H9 (cell line): ENCODE results near the gene CRY1. TPM values are rescaled to one million over a fixed set of nuclear protein-coding genes. Genes with fewer than 3 reads are reported as not detected.

Source experiments
- DNase-seq: peaks from one replicate; pipeline ENCODE4 v3.0.0-alpha.2; 2017
- H2AFZ ChIP-seq: one replicate; pipeline ENCODE4 v1.6.1; 2013; ENCODE audit warnings: mild to moderate bottlenecking, low read length, control low read depth, moderate library complexity
- H2AK5ac ChIP-seq: 2 replicates; pipeline ENCODE4 v1.6.1; 2013; ENCODE audit warnings: low read length, control low read depth, mixed read lengths; ENCODE audit not compliant: insufficient read length
- H2BK120ac ChIP-seq: one replicate; pipeline ENCODE4 v1.6.1; 2013; ENCODE audit warnings: low read depth, mild to moderate bottlenecking, low read length, control low read depth, inconsistent platforms; ENCODE audit not compliant: poor library complexity, severe bottlenecking
- H2BK12ac ChIP-seq: 2 replicates; pipeline ENCODE4 v1.6.1; 2013; ENCODE audit warnings: low read length, control low read depth, mixed read lengths, low read depth; ENCODE audit not compliant: insufficient read length
- H2BK15ac ChIP-seq: 2 replicates; pipeline ENCODE4 v1.6.1; 2013; ENCODE audit warnings: low read depth, low read length, control low read depth
- H2BK20ac ChIP-seq: one replicate; pipeline ENCODE4 v1.6.1; 2013; ENCODE audit warnings: low read depth, mild to moderate bottlenecking, low read length, control low read depth, inconsistent platforms; ENCODE audit not compliant: poor library complexity, severe bottlenecking
- H2BK5ac ChIP-seq: 2 replicates; pipeline ENCODE4 v1.6.1; 2013; ENCODE audit warnings: low read length, control low read depth, mixed read lengths; ENCODE audit not compliant: insufficient read length
- H3K14ac ChIP-seq: 2 replicates; pipeline ENCODE4 v1.6.1; 2013; ENCODE audit warnings: low read length, control low read depth; ENCODE audit not compliant: insufficient read depth
- H3K18ac ChIP-seq: 2 replicates; pipeline ENCODE4 v1.6.1; 2013; ENCODE audit warnings: low read depth, mild to moderate bottlenecking, mixed read lengths, low read length, control low read depth; ENCODE audit not compliant: insufficient read length
- H3K23ac ChIP-seq: 2 replicates; pipeline ENCODE4 v1.6.1; 2013; ENCODE audit warnings: low read length, control low read depth, mixed read lengths, low read depth; ENCODE audit not compliant: insufficient read length
- H3K23me2 ChIP-seq: 2 replicates; pipeline ENCODE4 v1.6.1; 2013; ENCODE audit warnings: low read depth, mild to moderate bottlenecking, mixed read lengths, low read length, control low read depth; ENCODE audit not compliant: insufficient read length, poor library complexity, severe bottlenecking
- H3K27ac ChIP-seq: 2 replicates; pipeline ENCODE4 v1.5.1; 2013; ENCODE audit warnings: low read length, control low read depth, mixed read lengths, low read depth; ENCODE audit not compliant: insufficient read length
- H3K27me3 ChIP-seq: 2 replicates; pipeline ENCODE4 v1.6.1; 2013; ENCODE audit warnings: low read length, control low read depth, inconsistent platforms; ENCODE audit not compliant: insufficient read depth
- H3K4ac ChIP-seq: 2 replicates; pipeline ENCODE4 v1.6.1; 2013; ENCODE audit warnings: low read depth, mild to moderate bottlenecking, control low read depth, inconsistent platforms, low read length, moderate library complexity
- H3K4me1 ChIP-seq: 2 replicates; pipeline ENCODE4 v1.6.1; 2013; ENCODE audit warnings: low read length, control low read depth, inconsistent platforms; ENCODE audit not compliant: insufficient read depth
- H3K4me2 ChIP-seq: 2 replicates; pipeline ENCODE4 v1.6.1; 2013; ENCODE audit warnings: low read length, control low read depth, mixed read lengths; ENCODE audit not compliant: insufficient read length, insufficient read depth
- H3K56ac ChIP-seq: 2 replicates; pipeline ENCODE4 v1.6.1; 2013; ENCODE audit warnings: low read depth, mild to moderate bottlenecking, mixed read lengths, low read length, control low read depth; ENCODE audit not compliant: insufficient read length
- H3K79me1 ChIP-seq: 2 replicates; pipeline ENCODE4 v1.6.1; 2013; ENCODE audit warnings: low read depth, mild to moderate bottlenecking, moderate library complexity, low read length, control low read depth, inconsistent platforms; ENCODE audit not compliant: insufficient read depth, poor library complexity, severe bottlenecking
- H3K79me2 ChIP-seq: 2 replicates; pipeline ENCODE4 v1.6.1; 2013; ENCODE audit warnings: low read length, control low read depth, inconsistent platforms; ENCODE audit not compliant: insufficient read depth
- H3K9ac ChIP-seq: 2 replicates; pipeline ENCODE4 v1.6.1; 2013; ENCODE audit warnings: low read length, control low read depth, mixed read lengths; ENCODE audit not compliant: insufficient read length; ENCODE audit errors: extremely low read depth
- H3K9me3 ChIP-seq: one replicate; pipeline ENCODE4 v1.6.1; 2013; ENCODE audit warnings: low read depth, low read length, inconsistent platforms; ENCODE audit not compliant: control insufficient read depth
- H3T11ph ChIP-seq: one replicate; pipeline ENCODE4 v1.6.1; 2013; ENCODE audit warnings: mild to moderate bottlenecking, low read length, control low read depth, inconsistent platforms
- H4K20me1 ChIP-seq: one replicate; pipeline ENCODE4 v1.6.1; 2013; ENCODE audit not compliant: control insufficient read depth, insufficient read length, insufficient read depth
- H4K5ac ChIP-seq: 2 replicates; pipeline ENCODE4 v1.6.1; 2013; ENCODE audit warnings: low read depth, mild to moderate bottlenecking, mixed read lengths, low read length, control low read depth; ENCODE audit not compliant: insufficient read length
- H4K8ac ChIP-seq: replicated peaks from 2 replicates; pipeline ENCODE4 v1.6.1; 2013; ENCODE audit warnings: low read length, control low read depth, mixed read lengths, low read depth; ENCODE audit not compliant: insufficient read length
- H4K91ac ChIP-seq: 2 replicates; pipeline ENCODE4 v1.6.1; 2013; ENCODE audit warnings: low read depth, mild to moderate bottlenecking, moderate library complexity, mixed read lengths, low read length, control low read depth; ENCODE audit not compliant: insufficient read length
- H3K27ac Mint-ChIP-seq, 3 experiments: 2 replicates in 2 of 3; 3 replicates in 1 of 3; pipeline ENCODE4 v1.8.0; 2020 to 2021; ENCODE audit warnings: mixed read lengths in 3 of 3, mild to moderate bottlenecking in 1 of 3, moderate library complexity in 1 of 3
- H3K27me3 Mint-ChIP-seq: 2 replicates; pipeline ENCODE4 v1.8.0; 2021; ENCODE audit warnings: low read depth, mild to moderate bottlenecking, moderate library complexity, mixed read lengths
- H3K36me3 Mint-ChIP-seq, 3 experiments: 2 replicates in 2 of 3; 3 replicates in 1 of 3; pipeline ENCODE4 v1.8.0; 2020 to 2021; ENCODE audit warnings: low read depth in 3 of 3, mixed read lengths in 3 of 3; ENCODE audit not compliant: insufficient read depth in 1 of 3
- H3K4me1 Mint-ChIP-seq, 2 experiments: 2 replicates each; pipeline ENCODE4 v1.8.0; 2020; ENCODE audit warnings: mixed read lengths in 2 of 2
- H3K4me3 Mint-ChIP-seq, 2 experiments: 2 replicates in 1 of 2; 3 replicates in 1 of 2; pipeline ENCODE4 v1.8.0; 2020 to 2021; ENCODE audit warnings: mild to moderate bottlenecking in 2 of 2, mixed read lengths in 2 of 2, moderate library complexity in 1 of 2
- H3K9me3 Mint-ChIP-seq, 2 experiments: 2 replicates in 1 of 2; 3 replicates in 1 of 2; pipeline ENCODE4 v1.8.0; 2020; ENCODE audit warnings: mild to moderate bottlenecking in 2 of 2, mixed read lengths in 2 of 2, moderate library complexity in 1 of 2
- WGBS: extraction: QIAGEN DNeasy Blood & Tissue Kit; methylation state at CpG from one replicate; pipeline ENCODE4 v1.1.7; 2013; ENCODE audit warnings: missing lambda C conversion rate, low lambda C conversion rate, mixed read lengths; ENCODE audit not compliant: insufficient read length; ENCODE audit errors: extremely low coverage; 5-methylcytosine and 5-hydroxymethylcytosine counted together
- total RNA-seq: library from RNA; stranded (reverse); gene quantifications from 2 replicates; pipeline ENCODE4 v1.2.1, GENCODE V29; 2021
- TF ChIP-seq, protein P1 (sequence below): fragments of 200-600 bp; sonication (generic); conservative IDR thresholded peaks from 3 replicates; pipeline ENCODE4 v1.8.0; 2021; ENCODE audit warnings: antibody characterized with exemption, mild to moderate bottlenecking

Gene CRY1
- total RNA-seq, 1 experiment from 2014 or later, result 23.5 TPM

DNA sequence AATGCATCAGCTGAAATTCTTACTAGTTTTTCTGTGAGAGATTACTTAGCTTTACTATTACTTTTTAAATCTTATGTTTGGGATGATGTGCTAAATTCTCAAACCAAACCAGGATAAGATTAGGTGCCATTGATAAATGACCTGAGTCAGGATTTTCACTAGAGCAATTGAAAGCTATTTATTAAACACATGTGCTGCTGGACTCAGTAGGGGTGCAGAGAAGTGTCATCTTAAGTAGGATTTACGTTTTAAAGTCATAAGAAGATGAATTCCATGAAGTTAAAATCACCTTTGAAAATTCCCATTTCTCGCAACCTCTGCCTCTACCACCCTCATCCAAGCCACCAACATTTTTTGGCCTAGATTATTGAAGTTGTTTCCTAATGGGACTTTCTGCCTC is 128.8 kb downstream of the CRY1 start:
- Mint-ChIP-seq H3K4me3 (no peak overlapping the region), H3K9me3 (no peaks in the 10 kb centered on the region), H3K4me1 (no peaks in the 10 kb centered on the region), H3K36me3 (peaks cover 0 to 15% (median 12%) of the 10 kb centered on the region in 3 experiments; a peak in 5 of 7 replicates), H3K27ac (no peak overlapping the region), H3K27me3 (no peaks in the 10 kb centered on the region; the same call in 1 of the 2 replicates)
- Histone ChIP-seq H4K5ac (no peak overlapping the region), H2AFZ (no peak overlapping the region), H3T11ph (no peak overlapping the region), H3K9ac (no peak overlapping the region), H3K23ac (no peak overlapping the region), H3K79me1 (no peaks in the 10 kb centered on the region), H2BK5ac (no peak overlapping the region), H2BK15ac (no peak overlapping the region), H2BK12ac (no peak overlapping the region), H3K4ac (no peak overlapping the region), H3K56ac (no peak overlapping the region), H3K9me3 (no peaks in the 10 kb centered on the region), H4K20me1 (no peaks in the 10 kb centered on the region), H3K79me2 (no peaks in the 10 kb centered on the region), H3K14ac (no peak overlapping the region), H4K8ac (no peak overlapping the region), H3K27ac (no peak overlapping the region), H2AK5ac (no peak overlapping the region), H3K4me2 (no peak overlapping the region), H2BK20ac (no peak overlapping the region), H3K18ac (no peak overlapping the region), H3K27me3 (no peaks in the 10 kb centered on the region), H4K91ac (no peak overlapping the region), H3K4me1 (no peaks in the 10 kb centered on the region), H3K23me2 (no peaks in the 10 kb centered on the region), H2BK120ac (no peak overlapping the region)
- TF ChIP-seq, protein P1, sequence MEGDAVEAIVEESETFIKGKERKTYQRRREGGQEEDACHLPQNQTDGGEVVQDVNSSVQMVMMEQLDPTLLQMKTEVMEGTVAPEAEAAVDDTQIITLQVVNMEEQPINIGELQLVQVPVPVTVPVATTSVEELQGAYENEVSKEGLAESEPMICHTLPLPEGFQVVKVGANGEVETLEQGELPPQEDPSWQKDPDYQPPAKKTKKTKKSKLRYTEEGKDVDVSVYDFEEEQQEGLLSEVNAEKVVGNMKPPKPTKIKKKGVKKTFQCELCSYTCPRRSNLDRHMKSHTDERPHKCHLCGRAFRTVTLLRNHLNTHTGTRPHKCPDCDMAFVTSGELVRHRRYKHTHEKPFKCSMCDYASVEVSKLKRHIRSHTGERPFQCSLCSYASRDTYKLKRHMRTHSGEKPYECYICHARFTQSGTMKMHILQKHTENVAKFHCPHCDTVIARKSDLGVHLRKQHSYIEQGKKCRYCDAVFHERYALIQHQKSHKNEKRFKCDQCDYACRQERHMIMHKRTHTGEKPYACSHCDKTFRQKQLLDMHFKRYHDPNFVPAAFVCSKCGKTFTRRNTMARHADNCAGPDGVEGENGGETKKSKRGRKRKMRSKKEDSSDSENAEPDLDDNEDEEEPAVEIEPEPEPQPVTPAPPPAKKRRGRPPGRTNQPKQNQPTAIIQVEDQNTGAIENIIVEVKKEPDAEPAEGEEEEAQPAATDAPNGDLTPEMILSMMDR, result no peak
- no CpG with 5 or more reads among the region's 2 CpGs for WGBS
- DNase-seq, result no peak
